Cortex of kidney (tissue), 1 donor: ENCODE data around the gene UFL1.
"Not testable (repeated sequence)": the region's sequence is repeated elsewhere in the genome, so short reads cannot be mapped to it uniquely, and the experiment has no call there.

Experiments used
- DNase-seq: peaks from one replicate; lab custom pipeline; 2025; lab: John Stamatoyannopoulos, UW

The UFL1 gene

GRCh38 chr6:96521644-96522464 is at the start of gene UFL1:
Gene UFL1 (plus strand): TSS chr6:96521806. CDS start chr6:96521874, 68 bp downstream.
- DNase-seq: peak; percentile 14

GRCh38 chr6:96472291-96472690 is 49.3 kb upstream of the UFL1 start:
- DNase-seq: not testable (repeated sequence)

GRCh38 chr6:96478695-96479094 is 42.9 kb upstream of the UFL1 start:
- no peak for DNase-seq

GRCh38 chr6:96491926-96492325 is 29.7 kb upstream of the UFL1 start:
- DNase-seq: no peak

GRCh38 chr6:96499781-96500180 is 21.8 kb upstream of the UFL1 start:
- DNase-seq: no peak

GRCh38 chr6:96502915-96503314 is 18.7 kb upstream of the UFL1 start:
- no peak for DNase-seq

- no peak for DNase-seq
Measured at GRCh38 chr6:96505363-96505762, 16.2 kb upstream of the UFL1 start.

- no peak for DNase-seq
Measured at GRCh38 chr6:96509281-96509680, 12.3 kb upstream of the UFL1 start.

- no peak for DNase-seq
Measured at GRCh38 chr6:96520171-96521115, 1.2 kb upstream of the UFL1 start.

- no peak for DNase-seq
Measured at GRCh38 chr6:96521306-96521643, 331 bp upstream of the UFL1 start.

GRCh38 chr6:96522465-96523009 is 931 bp downstream of the UFL1 start:
- no peak for DNase-seq

GRCh38 chr6:96528193-96528592 is 6.6 kb downstream of the UFL1 start:
- no peak for DNase-seq

- no peak for DNase-seq
Measured at GRCh38 chr6:96532399-96532798, 10.8 kb downstream of the UFL1 start.

- no peak for DNase-seq
Measured at GRCh38 chr6:96537726-96538125, 16.1 kb downstream of the UFL1 start.

GRCh38 chr6:96542702-96543101 is 21.1 kb downstream of the UFL1 start:
- DNase-seq: no peak

GRCh38 chr6:96545882-96546281 is 24.3 kb downstream of the UFL1 start:
- no peak for DNase-seq

GRCh38 chr6:96547654-96548053 is 26.0 kb downstream of the UFL1 start:
- DNase-seq: no peak

GRCh38 chr6:96554558-96554957 is 33.0 kb downstream of the UFL1 start:
- DNase-seq: no peak

GRCh38 chr6:96559740-96560139 is 38.1 kb downstream of the UFL1 start:
- not testable (repeated sequence) for DNase-seq

- no peak for DNase-seq
Measured at GRCh38 chr6:96562886-96563285, 41.3 kb downstream of the UFL1 start, which contains the start of gene FHL5. Gene FHL5 (plus strand): TSS chr6:96563128. CDS start chr6:96603614, 40,486 bp downstream.

- DNase-seq: no peak
Measured at GRCh38 chr6:96563853-96564252, 42.2 kb downstream of the UFL1 start.

GRCh38 chr6:96570053-96570452 is 48.4 kb downstream of the UFL1 start:
- no peak for DNase-seq

GRCh38 chr6:96571551-96571950 is 49.9 kb downstream of the UFL1 start:
- DNase-seq: no peak
